NCI-H2081 treated with DMSO at 0.1 percent for 48 hours (cell line): ENCODE data around the gene RNF223.
"Not testable (repeated sequence)": the region's sequence is repeated elsewhere in the genome, so short reads cannot be mapped to it uniquely, and the experiment has no call there.

Experiments
- DNase-seq: peaks from one replicate; lab custom pipeline; 2025; lab: John Stamatoyannopoulos, UW

RNF223 gene

GRCh38 chr1:1046243-1046642, 27.9 kb downstream of the RNF223 start:
- DNase-seq = no peak

GRCh38 chr1:1045129-1045528, 29.0 kb downstream of the RNF223 start:
- no peak for DNase-seq

- no peak for DNase-seq
Measured at GRCh38 chr1:1044455-1045078, 29.5 kb downstream of the RNF223 start.

GRCh38 chr1:1043921-1044320, 30.2 kb downstream of the RNF223 start:
- DNase-seq = no peak

DNA sequence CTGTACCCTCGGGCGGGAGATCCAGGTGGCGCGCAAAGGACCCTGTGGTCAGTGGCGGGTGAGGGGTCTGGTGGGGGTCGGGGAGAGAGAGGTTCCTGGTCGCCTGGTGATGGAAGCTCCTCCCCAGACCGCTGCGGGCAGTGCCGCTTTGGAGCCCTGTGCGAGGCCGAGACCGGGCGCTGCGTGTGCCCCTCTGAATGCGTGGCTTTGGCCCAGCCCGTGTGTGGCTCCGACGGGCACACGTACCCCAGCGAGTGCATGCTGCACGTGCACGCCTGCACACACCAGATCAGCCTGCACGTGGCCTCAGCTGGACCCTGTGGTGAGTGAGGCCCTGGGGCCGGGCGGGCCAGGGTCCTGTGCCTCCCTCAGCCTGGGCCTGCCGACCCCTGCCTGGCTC, 30.7 kb downstream of the RNF223 start:
- DNase-seq = no peak

DNA sequence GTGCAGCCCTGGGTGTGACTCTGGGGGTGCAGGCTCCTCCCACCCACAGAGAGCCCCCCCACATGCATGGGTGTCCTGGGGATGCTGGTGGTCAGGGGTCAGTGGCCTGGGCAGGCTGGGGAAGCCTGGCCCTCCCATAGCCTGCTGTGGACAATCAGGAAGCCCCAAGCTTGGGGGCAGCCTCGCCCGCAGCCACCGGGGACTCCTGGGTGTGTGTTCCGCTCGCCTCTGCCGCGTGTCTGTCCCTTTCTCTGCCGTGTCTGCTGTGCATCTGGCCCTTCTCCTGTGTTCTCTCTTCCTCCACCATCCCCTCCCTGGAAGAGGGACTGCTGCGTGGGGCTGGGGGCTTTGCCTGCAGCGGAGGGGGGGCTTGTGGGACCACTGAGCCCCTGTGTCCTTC, 31.3 kb downstream of the RNF223 start:
- DNase-seq = no peak

- DNase-seq = no peak
Measured at GRCh38 chr1:1041873-1042272, 32.2 kb downstream of the RNF223 start.

GRCh38 chr1:1041092-1041523, 33.0 kb downstream of the RNF223 start:
- DNase-seq = no peak

GRCh38 chr1:1040004-1040991, 33.8 kb downstream of the RNF223 start:
- DNase-seq = no peak

GRCh38 chr1:1039145-1039910, 34.8 kb downstream of the RNF223 start:
- DNase-seq = no peak

DNA sequence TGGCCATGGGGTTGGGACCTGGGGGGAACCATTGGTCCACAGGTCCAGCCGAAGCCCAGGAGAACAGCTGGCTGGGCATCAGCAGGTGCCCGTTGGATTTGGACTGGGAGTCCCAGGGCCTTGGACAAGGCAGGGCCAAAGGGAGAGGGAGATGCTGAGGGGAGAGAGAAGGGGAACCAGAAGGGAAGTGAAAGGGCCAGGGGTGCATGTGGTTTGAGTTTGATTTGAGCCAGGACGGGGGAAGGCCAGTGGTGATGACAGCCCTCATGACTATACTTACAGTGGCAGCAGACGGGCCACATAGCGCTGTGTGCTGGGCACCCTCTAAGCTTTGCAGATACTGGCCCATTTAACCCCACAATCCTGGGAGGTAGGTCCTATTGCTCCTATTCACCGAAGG, 35.4 kb downstream of the RNF223 start:
- DNase-seq = no peak

- DNase-seq = no peak
Measured at GRCh38 chr1:1037366-1038327, 36.5 kb downstream of the RNF223 start.

DNA sequence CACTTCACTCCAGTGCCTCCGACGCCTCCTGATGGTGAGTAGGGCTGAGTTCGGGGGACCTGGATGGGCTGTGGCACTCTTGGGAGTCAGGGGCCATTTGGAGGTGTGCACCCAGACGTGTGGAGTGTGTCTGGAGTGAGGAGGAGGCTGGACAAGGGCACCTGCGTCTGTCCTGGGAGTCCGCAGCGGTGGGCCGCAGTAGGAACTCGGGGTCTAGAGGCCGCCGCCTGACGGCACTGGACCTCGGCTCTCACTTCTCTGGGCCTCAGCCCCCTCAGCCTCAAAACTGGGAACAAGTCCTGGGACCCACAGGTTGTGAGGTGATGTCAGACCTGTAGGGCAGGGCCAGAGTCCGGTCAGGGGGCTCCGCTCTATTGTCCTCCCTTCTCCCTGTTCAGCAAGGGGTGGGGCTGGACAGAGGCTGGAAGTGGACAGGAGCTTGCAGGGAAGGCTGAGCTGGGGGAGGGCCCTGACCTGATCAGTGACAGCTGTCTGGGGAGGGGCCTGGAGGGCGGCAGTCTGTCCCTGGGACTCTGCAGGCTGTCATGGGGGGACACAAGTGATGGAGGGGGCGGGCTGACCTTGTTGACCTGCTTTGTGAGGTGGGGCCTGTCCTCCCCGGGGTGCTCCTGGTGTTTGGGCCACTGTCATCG, 38.7 kb downstream of the RNF223 start:
- no peak for DNase-seq

DNA sequence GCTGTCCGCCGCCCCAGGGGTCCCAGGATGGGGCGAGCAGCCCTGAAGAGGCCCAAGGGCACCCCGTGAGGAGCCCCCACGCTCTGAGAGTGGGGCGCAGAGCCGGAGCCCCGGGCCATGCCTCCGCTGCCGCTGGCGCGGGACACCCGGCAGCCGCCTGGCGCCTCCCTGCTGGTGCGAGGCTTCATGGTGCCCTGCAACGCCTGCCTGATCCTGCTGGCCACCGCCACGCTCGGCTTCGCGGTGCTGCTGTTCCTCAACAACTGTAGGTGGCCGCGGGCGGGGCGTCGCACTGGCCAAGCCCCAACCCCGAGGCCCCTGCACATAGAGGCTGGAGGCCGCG, 39.7 kb downstream of the RNF223 start:
- no peak for DNase-seq

DNA sequence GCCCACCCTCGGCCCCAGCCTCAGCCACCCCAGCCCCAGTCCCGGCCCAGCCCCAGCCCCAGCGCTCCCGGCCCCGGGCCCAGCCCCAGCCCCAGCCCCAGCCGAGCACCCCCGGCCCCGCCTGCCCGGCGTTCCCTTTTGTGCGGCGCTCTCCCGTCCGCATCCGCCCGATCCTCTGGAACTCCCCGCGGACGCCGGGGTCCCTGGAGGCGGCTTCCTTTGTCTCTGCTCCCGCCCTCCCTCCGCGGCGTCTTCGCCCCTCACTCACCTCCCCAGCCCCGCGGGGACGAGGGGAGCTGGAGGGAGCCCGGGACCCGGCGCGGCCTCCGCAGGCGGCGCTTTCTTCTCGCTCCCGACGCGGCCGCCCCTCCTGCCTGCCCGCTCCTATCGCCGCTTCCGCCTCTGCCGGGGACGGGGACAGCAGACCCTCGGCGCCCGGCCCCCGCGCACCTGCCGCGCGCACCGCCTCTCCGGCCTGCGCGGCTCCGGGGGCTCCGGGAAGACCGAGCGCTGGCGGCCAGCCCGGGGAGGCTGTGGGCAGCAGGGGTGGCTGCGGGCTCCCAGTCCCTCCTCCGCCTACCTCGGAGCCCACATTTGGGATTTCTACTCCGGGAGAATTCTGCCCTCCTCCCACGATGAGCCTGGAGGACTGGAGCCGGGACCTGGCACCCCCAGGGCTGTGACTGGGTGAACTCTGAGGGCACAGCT, 40.2 kb downstream of the RNF223 start:
- DNase-seq = no peak

DNA sequence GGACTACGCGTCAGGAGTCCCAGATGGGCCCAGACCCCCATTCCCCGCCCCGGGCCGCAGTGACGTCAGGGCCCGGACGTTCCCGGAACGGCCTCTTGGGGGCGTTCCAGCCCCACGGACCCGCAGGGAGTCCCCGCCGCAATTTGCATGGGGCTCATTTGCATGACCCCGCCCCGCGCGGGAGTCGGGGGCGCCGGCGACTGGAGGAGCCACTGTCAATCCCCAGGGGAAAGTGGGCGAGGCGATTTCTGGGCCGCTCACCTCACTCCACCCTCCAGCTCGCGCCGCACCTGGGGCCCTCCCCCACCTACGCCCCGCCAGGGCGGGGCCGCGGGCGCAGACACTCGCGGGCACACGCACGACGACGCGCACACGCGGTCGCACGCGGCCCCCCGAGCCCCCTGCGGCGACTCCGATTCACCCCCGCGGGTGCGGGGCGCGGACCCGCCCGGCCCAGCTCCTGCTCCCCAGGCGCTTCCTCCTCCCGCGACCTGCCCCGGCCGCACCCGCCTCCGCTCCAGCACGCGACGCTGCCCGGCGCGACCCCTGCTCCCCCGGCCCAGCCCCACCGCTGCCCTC, 41.0 kb downstream of the RNF223 start:
- DNase-seq = peak; percentile 82

GRCh38 chr1:1032424-1032823, 41.7 kb downstream of the RNF223 start:
- DNase-seq = no peak

DNA sequence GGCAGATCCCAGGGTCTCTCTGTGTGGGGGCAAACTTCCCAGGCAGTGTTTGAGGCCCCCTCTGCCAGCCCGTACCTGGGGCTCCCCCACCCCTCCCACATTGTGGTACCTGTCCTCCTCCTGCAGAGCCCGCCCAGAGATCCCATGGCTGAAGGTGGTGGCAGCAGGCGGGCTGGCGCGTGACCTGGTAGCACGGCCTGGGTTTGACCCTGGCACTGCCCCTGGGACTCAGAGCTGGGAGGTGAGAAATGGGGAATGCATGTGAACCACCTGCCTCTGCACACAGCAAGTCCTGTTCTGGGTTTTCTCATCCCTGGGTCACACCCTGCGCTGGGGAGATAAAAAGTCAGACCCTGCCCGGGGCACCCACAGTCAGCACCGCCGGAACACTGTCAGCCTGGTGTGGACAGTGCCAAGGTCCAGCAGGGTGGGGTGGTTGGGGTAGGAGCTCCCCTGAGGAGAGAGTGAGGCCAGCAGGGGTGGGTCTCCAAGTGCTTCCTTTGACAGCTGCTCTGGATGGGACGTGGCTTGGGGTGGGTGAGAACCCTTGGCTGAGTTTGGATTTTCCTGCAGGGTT, 42.4 kb downstream of the RNF223 start:
- DNase-seq = no peak

- not testable (repeated sequence) for DNase-seq
Measured at GRCh38 chr1:1030867-1031658, 43.0 kb downstream of the RNF223 start.
